BE2C (cell line): ENCODE results near the gene TKT.

Experiments used
- DNase-seq: peaks from one replicate; pipeline ENCODE4 v3.0.0-alpha.2; 2020
- H3K27me3 ChIP-seq: fragments of 250-450 bp; sonication (Bioruptor Pico); 2 replicates; pipeline ENCODE4 v1.5.1; 2020; ENCODE audit warnings: mild to moderate bottlenecking
- H3K36me3 ChIP-seq: fragments of 250-450 bp; sonication (Bioruptor Pico); 2 replicates; pipeline ENCODE4 v1.5.1; 2020; ENCODE audit warnings: mild to moderate bottlenecking
- H3K4me1 ChIP-seq: fragments of 250-450 bp; sonication (Bioruptor Pico); 2 replicates; pipeline ENCODE4 v1.5.1; 2020
- H3K4me3 ChIP-seq: 2 replicates; pipeline ENCODE4 v1.5.1; 2011; ENCODE audit warnings: low read depth, low read length
- H3K9me3 ChIP-seq: fragments of 250-450 bp; sonication (Bioruptor Pico); 2 replicates; pipeline ENCODE4 v1.5.1; 2020
- TF ChIP-seq, protein P1 (sequence below): IDR thresholded peaks from 2 replicates; pipeline ENCODE4 v1.5.1; 2012; ENCODE audit warnings: mild to moderate bottlenecking, low read depth, low read length

TKT gene

DNA sequence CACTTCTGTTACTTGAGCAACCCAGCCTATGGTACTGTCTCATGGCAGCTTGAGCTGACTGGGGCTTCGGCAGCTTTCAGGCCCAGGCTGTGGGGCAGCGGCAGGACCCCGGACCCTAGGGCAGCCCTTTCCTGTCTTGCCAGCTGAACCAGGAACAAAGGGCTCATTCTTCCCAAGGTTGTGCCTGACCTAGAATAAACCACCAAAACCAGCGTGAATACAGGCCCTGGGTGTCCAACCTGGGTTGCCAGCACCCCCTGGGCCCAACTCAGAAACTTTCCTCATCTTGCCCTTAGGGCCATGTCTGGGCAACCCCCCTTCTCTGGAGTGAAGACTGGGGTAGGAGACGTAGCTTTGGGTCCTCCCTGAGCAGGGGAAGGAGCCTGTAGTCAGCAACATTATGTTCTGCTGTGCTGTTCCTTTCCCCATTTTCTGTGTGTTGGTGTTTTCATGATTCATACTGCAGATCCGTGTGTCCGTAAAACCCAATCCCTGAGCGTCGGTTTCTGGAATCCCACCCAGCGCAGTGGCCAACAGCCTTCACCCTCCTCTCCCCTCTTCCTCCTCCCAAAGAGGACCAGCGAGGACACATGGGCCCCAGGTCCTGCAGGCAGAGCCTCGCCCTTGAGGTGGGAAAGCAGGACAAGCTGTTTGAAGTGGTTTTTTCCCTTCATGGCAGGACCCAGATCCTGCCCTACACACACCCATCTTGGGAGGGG, 33.5 kb downstream of the TKT start:
- no peaks in the 10 kb centered on the region for H3K4me1 ChIP-seq
- H3K27me3 ChIP-seq = no peaks in the 10 kb centered on the region
- TF ChIP-seq, protein P1, sequence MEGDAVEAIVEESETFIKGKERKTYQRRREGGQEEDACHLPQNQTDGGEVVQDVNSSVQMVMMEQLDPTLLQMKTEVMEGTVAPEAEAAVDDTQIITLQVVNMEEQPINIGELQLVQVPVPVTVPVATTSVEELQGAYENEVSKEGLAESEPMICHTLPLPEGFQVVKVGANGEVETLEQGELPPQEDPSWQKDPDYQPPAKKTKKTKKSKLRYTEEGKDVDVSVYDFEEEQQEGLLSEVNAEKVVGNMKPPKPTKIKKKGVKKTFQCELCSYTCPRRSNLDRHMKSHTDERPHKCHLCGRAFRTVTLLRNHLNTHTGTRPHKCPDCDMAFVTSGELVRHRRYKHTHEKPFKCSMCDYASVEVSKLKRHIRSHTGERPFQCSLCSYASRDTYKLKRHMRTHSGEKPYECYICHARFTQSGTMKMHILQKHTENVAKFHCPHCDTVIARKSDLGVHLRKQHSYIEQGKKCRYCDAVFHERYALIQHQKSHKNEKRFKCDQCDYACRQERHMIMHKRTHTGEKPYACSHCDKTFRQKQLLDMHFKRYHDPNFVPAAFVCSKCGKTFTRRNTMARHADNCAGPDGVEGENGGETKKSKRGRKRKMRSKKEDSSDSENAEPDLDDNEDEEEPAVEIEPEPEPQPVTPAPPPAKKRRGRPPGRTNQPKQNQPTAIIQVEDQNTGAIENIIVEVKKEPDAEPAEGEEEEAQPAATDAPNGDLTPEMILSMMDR = no peak
- H3K36me3 ChIP-seq = peaks cover 17% of the 10 kb centered on the region
- H3K4me3 ChIP-seq = no peak overlapping the region
- H3K9me3 ChIP-seq = no peaks in the 10 kb centered on the region
- no peak for DNase-seq

DNA sequence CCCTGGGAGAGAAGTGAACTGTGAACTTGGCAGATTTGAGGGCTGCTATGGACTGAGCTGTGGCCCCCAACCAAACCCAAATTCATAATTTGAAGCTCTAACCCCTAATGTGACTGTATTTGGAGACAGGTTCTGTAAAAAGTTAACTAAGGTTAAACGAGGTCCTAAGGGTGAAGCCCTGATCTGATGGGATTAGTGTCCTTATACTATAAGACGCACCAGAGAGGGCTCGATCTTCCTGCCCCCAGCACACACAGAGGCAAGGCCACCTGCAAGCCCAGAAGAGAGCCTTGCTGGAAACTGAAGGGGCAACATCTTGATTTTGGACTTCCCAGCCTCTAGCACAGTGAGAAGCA, 34.0 kb downstream of the TKT start:
- Histone ChIP-seq H3K27me3 (no peaks in the 10 kb centered on the region), H3K9me3 (no peaks in the 10 kb centered on the region), H3K4me3 (no peak overlapping the region), H3K4me1 (no peaks in the 10 kb centered on the region), H3K36me3 (peaks cover 13% of the 10 kb centered on the region)
- TF ChIP-seq, protein P1 = no peak
- DNase-seq = no peak

DNA sequence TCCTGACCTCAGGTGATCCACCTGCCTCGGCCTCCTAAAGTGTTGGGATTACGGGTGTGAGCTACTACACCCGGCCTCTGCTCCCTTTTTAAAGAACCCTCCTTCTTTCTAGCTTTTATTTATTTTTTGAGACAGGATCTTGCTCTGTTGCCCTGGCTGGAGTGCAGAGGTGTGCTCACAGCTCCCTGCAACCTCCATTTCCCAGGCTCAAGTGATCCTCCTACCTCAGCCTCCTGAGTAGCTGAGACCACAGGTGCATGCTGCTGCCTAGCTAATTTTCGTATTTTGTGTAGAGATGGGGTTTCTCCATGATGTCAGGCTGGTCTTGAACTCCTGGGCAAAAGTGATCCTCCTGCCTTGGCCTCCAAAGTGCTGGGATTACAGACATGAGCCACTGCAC, 34.5 kb downstream of the TKT start:
- no peak for DNase-seq
- H3K4me3 ChIP-seq = no peak overlapping the region
- no peaks in the 10 kb centered on the region for H3K9me3 ChIP-seq
- no peaks in the 10 kb centered on the region for H3K27me3 ChIP-seq
- TF ChIP-seq, protein P1 = no peak
- peaks cover 10% of the 10 kb centered on the region for H3K36me3 ChIP-seq
- H3K4me1 ChIP-seq = no peaks in the 10 kb centered on the region

DNA sequence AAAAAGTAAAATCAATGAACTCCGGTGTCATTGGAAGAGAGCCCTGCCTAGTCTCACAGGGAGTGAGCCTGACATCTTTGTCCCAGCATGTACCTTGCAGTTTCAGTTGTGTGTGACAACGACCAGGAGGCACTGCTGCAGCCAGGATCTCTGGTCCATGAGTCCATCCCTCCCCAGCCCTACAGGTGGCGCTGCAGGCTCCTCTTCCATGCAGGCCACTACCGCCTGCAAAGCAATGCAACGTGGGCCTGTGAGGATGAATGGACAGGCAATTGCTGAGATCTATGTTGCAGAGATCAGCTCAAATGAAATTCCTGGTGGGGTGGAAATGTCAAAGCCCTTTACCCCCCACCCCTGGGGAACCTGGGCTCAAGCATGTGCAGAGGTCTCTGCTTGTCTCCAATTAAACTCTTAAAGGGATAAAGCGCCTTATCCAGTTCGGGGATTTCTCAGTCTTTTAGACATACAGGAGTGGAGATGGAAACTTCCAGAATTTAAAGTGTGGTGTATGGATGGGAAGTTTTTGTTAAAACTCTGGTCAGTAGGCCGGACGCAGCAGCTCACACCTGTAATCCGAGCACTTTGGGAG, 35.8 kb downstream of the TKT start:
- Histone ChIP-seq H3K9me3 (no peaks in the 10 kb centered on the region), H3K4me1 (no peaks in the 10 kb centered on the region), H3K27me3 (no peaks in the 10 kb centered on the region), H3K36me3 (peaks cover 4% of the 10 kb centered on the region), H3K4me3 (no peak overlapping the region)
- TF ChIP-seq, protein P1 = peak; percentile 88
- DNase-seq = peak; percentile 82

DNA sequence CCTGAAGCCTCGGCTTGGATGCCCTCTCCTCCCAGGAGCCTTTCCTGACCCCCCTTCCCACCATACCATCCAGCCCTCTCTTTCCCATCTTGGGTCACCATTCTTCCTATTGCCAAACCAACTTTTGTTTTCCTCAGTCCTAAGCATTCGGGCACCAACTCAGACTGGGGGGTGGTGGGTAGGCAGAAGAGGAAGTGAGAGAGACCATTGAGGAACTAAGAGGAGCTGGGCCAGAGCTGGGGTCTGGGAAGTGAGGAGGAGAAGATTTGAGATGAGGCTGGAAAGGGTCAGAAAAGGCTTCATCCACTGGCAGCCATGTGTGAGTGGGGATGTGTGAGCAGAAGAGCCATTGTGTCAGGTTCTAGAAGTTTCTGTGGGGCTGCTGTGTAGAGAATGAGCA, 37.7 kb downstream of the TKT start:
- no peak for DNase-seq
- Histone ChIP-seq H3K27me3 (no peaks in the 10 kb centered on the region), H3K9me3 (no peaks in the 10 kb centered on the region), H3K4me1 (no peaks in the 10 kb centered on the region), H3K4me3 (no peak overlapping the region), H3K36me3 (no peaks in the 10 kb centered on the region)
- TF ChIP-seq, protein P1 = no peak

DNA sequence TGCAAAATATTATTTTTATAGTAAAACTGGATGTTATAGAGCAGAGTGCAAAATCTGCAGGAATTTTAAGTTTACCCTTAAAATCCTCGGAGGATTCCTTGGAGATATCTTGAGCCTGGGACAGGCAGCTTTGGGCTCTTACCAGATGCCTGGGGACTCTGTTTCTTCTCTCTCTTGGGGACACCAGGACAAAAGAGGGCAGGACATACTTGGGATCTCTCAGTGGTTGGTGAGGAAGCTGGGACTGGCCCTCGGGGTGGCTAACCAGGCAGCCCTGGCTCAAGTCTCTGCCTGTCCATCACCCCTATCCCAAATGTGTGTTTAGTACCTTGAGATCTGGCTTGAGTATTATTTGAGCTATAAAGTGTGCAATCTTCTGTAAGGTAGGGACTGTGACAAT, 38.6 kb downstream of the TKT start:
- H3K36me3 ChIP-seq = no peaks in the 10 kb centered on the region
- TF ChIP-seq, protein P1 = no peak
- no peak for DNase-seq

More for the DNA sequence above, 38.6 kb downstream of the TKT start:
- H3K9me3 ChIP-seq = no peaks in the 10 kb centered on the region
- no peak overlapping the region for H3K4me3 ChIP-seq
- no peaks in the 10 kb centered on the region for H3K4me1 ChIP-seq
- H3K27me3 ChIP-seq = no peaks in the 10 kb centered on the region
